ENCODE data around the gene MAP3K7CL.

DNA sequence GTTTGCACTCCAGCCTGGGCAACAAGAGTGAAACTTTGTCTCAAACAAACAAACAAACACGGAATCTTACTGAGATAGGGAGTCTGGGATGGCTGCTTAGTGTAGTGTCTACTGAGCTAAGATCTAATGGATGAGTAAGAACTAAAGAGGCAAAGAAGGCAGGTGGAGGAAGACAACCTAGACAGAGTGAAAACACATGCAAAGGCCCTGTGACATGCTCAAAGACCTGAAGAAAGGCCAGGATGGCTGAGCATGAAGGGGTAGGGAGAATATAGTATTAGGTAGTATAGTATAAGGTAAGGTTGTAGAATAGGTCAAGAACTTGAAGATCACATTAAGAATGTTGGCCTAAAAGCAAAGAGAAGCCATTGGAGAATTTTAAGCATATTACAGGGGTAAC, 49.1 kb downstream of the MAP3K7CL start:
- TF ChIP-seq, protein P1, sequence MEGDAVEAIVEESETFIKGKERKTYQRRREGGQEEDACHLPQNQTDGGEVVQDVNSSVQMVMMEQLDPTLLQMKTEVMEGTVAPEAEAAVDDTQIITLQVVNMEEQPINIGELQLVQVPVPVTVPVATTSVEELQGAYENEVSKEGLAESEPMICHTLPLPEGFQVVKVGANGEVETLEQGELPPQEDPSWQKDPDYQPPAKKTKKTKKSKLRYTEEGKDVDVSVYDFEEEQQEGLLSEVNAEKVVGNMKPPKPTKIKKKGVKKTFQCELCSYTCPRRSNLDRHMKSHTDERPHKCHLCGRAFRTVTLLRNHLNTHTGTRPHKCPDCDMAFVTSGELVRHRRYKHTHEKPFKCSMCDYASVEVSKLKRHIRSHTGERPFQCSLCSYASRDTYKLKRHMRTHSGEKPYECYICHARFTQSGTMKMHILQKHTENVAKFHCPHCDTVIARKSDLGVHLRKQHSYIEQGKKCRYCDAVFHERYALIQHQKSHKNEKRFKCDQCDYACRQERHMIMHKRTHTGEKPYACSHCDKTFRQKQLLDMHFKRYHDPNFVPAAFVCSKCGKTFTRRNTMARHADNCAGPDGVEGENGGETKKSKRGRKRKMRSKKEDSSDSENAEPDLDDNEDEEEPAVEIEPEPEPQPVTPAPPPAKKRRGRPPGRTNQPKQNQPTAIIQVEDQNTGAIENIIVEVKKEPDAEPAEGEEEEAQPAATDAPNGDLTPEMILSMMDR (optimal IDR thresholded peaks at IDR 0.05 in 1 of 3, IDR thresholded peaks at IDR 0.05 in 1 of 3, conservative IDR thresholded peaks at IDR 0.05 in 1 of 3; ENCODE audit: extremely low read depth in 1 of 3, insufficient read depth in 2 of 3, low read length in 3 of 3): no peak
- no peak for TF ChIP-seq EZH2 (IDR thresholded peaks at IDR 0.05; ENCODE audit: low read length)

Measured in keratinocyte (primary cell).